Vagina (tissue), 2 donors: Measurements from ENCODE around the gene FAM81B. TPM values are rescaled to one million over a fixed set of nuclear protein-coding genes. Genes with fewer than 3 reads are reported as not detected.

Experiments
- DNase-seq, 2 donors: peaks; one replicate each; pipeline ENCODE4 v3.0.0-alpha.2; 2017; ENCODE audit errors: extremely low spot score in 2 of 2
- H3K27ac ChIP-seq: fragments of 200-600 bp; sonication (generic); one replicate; pipeline ENCODE4 v1.5.1; 2019
- H3K27me3 ChIP-seq: fragments of 200-600 bp; sonication (generic); one replicate; pipeline ENCODE4 v1.5.1; 2019
- H3K36me3 ChIP-seq, 2 donors: fragments of 200-600 bp; sonication (generic); one replicate each; pipeline ENCODE4 v1.5.1; 2017 to 2019
- H3K4me1 ChIP-seq: fragments of 200-600 bp; sonication (generic); one replicate; pipeline ENCODE4 v1.5.1; 2019
- H3K4me3 ChIP-seq, 2 donors: fragments of 200-600 bp; sonication (generic); 1 replicate in 1 of 2; 2 replicates in 1 of 2; pipeline ENCODE4 v1.5.1; 2016 to 2019
- H3K9me3 ChIP-seq: fragments of 200-600 bp; sonication (generic); one replicate; pipeline ENCODE4 v1.5.1; 2019
- POLR2A ChIP-seq, 2 donors: fragments of 450-650 bp; IDR thresholded peaks; one replicate each; pipeline ENCODE4 v1.6.1; 2017; ENCODE audit warnings: antibody characterized with exemption in 2 of 2, mild to moderate bottlenecking in 2 of 2, moderate library complexity in 2 of 2
- POLR2AphosphoS5 ChIP-seq, 2 donors: sonication (generic); formaldehyde crosslinking; IDR thresholded peaks; one replicate each; pipeline ENCODE4 v1.9.0; 2017; ENCODE audit warnings: antibody characterized with exemption in 2 of 2, mild to moderate bottlenecking in 2 of 2, low read depth in 1 of 2; ENCODE audit not compliant: insufficient read depth in 1 of 2
- intact Hi-C: fragments of 100-400 bp; cut with DNase I; formaldehyde crosslinking; loops from one replicate; pipeline ENCODE4 v1.15.1; 2023
- total RNA-seq: library from RNA; depleted of rRNA; stranded (reverse); fragments of >200 nt; gene quantifications from one replicate; pipeline ENCODE4 v1.2.3, GENCODE V29; 2016
- TF ChIP-seq, protein P1 (sequence below), 3 experiments: fragments of 450-650 bp in 2 of 3; fragments of 200-600 bp in 1 of 3; sonication (generic) in 1 of 3; IDR thresholded peaks; one replicate each; pipeline ENCODE4 v1.5.1; 2017 to 2019; ENCODE audit warnings: antibody characterized with exemption in 3 of 3, mild to moderate bottlenecking in 2 of 3, moderate library complexity in 2 of 3

FAM81B gene
- total RNA-seq, 1 donor from 2014 or later: not detected

DNA sequence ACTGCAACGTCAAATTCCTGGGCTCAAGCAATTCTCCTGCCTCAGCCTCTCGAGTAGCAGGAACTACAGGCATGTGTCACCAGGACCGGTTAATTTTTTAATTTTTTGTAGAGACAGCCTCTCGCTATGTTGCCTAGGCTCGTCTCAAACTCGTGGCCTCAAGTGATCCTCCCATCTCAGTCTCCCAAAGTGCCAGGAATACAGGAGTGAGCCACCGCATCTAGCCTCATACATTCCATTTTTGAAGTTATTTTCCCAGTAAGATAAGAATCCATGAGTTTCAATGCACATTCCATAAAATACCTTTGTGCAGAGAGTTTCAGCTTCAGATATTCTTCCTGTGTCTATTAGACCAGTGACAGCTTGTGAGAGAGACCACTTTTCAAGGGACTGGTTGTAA, 93.3 kb downstream of the FAM81B start:
- H3K4me1 ChIP-seq: no peaks in the 10 kb centered on the region
- H3K27me3 ChIP-seq: no peaks in the 10 kb centered on the region
- H3K9me3 ChIP-seq: peaks cover 10% of the 10 kb centered on the region
- intact Hi-C loops: no loop called here
- H3K27ac ChIP-seq: no peak overlapping the region
- TF ChIP-seq POLR2A (IDR thresholded peaks at IDR 0.05): no peak
- TF ChIP-seq POLR2AphosphoS5 (IDR thresholded peaks at IDR 0.05; ENCODE audit: insufficient read depth in 1 of 2, low read depth in 1 of 2): no peak
- TF ChIP-seq, protein P1, sequence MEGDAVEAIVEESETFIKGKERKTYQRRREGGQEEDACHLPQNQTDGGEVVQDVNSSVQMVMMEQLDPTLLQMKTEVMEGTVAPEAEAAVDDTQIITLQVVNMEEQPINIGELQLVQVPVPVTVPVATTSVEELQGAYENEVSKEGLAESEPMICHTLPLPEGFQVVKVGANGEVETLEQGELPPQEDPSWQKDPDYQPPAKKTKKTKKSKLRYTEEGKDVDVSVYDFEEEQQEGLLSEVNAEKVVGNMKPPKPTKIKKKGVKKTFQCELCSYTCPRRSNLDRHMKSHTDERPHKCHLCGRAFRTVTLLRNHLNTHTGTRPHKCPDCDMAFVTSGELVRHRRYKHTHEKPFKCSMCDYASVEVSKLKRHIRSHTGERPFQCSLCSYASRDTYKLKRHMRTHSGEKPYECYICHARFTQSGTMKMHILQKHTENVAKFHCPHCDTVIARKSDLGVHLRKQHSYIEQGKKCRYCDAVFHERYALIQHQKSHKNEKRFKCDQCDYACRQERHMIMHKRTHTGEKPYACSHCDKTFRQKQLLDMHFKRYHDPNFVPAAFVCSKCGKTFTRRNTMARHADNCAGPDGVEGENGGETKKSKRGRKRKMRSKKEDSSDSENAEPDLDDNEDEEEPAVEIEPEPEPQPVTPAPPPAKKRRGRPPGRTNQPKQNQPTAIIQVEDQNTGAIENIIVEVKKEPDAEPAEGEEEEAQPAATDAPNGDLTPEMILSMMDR (IDR thresholded peaks at IDR 0.05): no peak
- peaks cover 4 to 97% of the 10 kb centered on the region in 2 donors for H3K36me3 ChIP-seq
- no peak for DNase-seq
- no peak overlapping the region for H3K4me3 ChIP-seq

DNA sequence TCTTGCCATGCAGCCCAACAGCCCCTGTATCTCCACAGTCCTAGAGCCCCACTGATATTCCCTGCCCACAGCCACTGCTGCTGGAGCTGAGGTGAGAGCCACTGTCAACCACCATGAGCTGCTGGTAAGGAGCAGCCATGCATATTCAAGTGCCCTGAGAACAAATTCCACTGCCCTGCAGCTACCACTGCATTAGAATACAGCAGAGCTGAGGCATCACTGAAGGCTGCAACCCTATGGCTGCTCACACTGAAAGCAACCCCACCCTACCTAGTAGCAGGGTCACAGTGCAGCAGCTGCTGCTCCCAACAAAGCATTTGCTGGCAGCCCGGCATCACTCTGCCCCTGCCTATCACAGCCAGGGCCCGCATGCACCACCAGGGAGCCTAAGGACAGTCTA, 95.0 kb downstream of the FAM81B start:
- Histone ChIP-seq H3K27ac (no peak overlapping the region), H3K36me3 (peaks cover 4 to 97% of the 10 kb centered on the region in 2 donors), H3K4me1 (no peaks in the 10 kb centered on the region), H3K4me3 (no peak overlapping the region), H3K9me3 (peaks cover 13% of the 10 kb centered on the region), H3K27me3 (no peaks in the 10 kb centered on the region)
- DNase-seq: no peak
- TF ChIP-seq POLR2AphosphoS5 (IDR thresholded peaks at IDR 0.05; ENCODE audit: insufficient read depth in 1 of 2, low read depth in 1 of 2) (no peak), POLR2A (IDR thresholded peaks at IDR 0.05) (no peak)
- TF ChIP-seq, protein P1 (IDR thresholded peaks at IDR 0.05): no peak
- intact Hi-C loops: no loop called here

DNA sequence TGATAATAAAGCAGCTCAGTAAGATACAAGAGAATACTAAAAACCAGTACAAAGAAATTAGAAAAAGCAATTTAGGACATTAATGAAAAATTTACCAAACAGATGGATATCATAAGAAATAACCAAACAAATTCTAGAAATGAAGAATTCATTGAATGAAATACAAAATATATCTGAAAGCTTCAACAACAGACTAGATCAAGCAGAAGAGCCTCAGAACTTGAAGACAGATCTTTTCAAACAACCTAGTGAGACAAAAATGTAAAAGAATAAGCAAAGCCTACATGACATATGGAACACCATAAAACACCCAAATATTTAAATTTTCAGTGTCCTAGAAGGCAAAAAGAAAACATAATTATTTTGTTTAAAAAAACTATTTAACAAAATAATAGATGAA, 96.7 kb downstream of the FAM81B start:
- TF ChIP-seq POLR2A (IDR thresholded peaks at IDR 0.05) (no peak), POLR2AphosphoS5 (IDR thresholded peaks at IDR 0.05; ENCODE audit: insufficient read depth in 1 of 2, low read depth in 1 of 2) (no peak)
- TF ChIP-seq, protein P1 (IDR thresholded peaks at IDR 0.05): no peak
- peaks cover 13% of the 10 kb centered on the region for H3K9me3 ChIP-seq
- DNase-seq: no peak
- intact Hi-C loops: no loop called here
- no peak overlapping the region for H3K4me3 ChIP-seq
- H3K4me1 ChIP-seq: no peaks in the 10 kb centered on the region
- no peaks in the 10 kb centered on the region for H3K27me3 ChIP-seq
- H3K36me3 ChIP-seq: peaks cover 4 to 94% of the 10 kb centered on the region in 2 donors
- no peak overlapping the region for H3K27ac ChIP-seq

Other genes starting within 250 kb of the FAM81B start
- 12.8 TPM for gene MCTP1, start 106.3 kb upstream of the FAM81B start, total RNA-seq
- gene SKIC3, start 163.6 kb downstream of the FAM81B start, total RNA-seq: 59.7 TPM
- gene ARSK, start 163.7 kb downstream of the FAM81B start, total RNA-seq: 9.1 TPM
- 1.7 TPM for gene GPR150, start 228.7 kb downstream of the FAM81B start, total RNA-seq